Measurements from ENCODE around the gene ADAM12.

Gene ADAM12

GRCh38 chr10:126215746-126216631, 172.3 kb downstream of the ADAM12 start:
- peak; percentile 47 for DNase-seq (ENCODE audit: low read depth)
- no peak overlapping the region for H3K4me3 ChIP-seq (replicated peaks; ENCODE audit: low read depth, low read length)

GRCh38 chr10:126214679-126215078, 173.6 kb downstream of the ADAM12 start:
- TF ChIP-seq CTCF (IDR thresholded peaks at IDR 0.05; ENCODE audit: low read length, missing control alignments) = no peak

More at GRCh38 chr10:126215746-126216631, 172.3 kb downstream of the ADAM12 start:
- no peak for TF ChIP-seq CTCF (IDR thresholded peaks at IDR 0.05; ENCODE audit: low read length, missing control alignments)

GRCh38 chr10:126214021-126214420, 174.3 kb downstream of the ADAM12 start:
- no peak for TF ChIP-seq CTCF (IDR thresholded peaks at IDR 0.05; ENCODE audit: low read length, missing control alignments)
- no peak overlapping the region for H3K4me3 ChIP-seq (replicated peaks; ENCODE audit: low read depth, low read length)
- no peak for DNase-seq (ENCODE audit: low read depth)

More at GRCh38 chr10:126214679-126215078, 173.6 kb downstream of the ADAM12 start:
- H3K4me3 ChIP-seq (replicated peaks; ENCODE audit: low read depth, low read length) = no peak overlapping the region
- DNase-seq (ENCODE audit: low read depth) = no peak

- DNase-seq (ENCODE audit: low read depth) = no peak
- TF ChIP-seq CTCF (IDR thresholded peaks at IDR 0.05; ENCODE audit: low read length, missing control alignments) = no peak
- no peak overlapping the region for H3K4me3 ChIP-seq (replicated peaks; ENCODE audit: low read depth, low read length)
Measured at GRCh38 chr10:126212738-126213137, 175.5 kb downstream of the ADAM12 start.

- no peak for DNase-seq (ENCODE audit: low read depth)
- no peak for TF ChIP-seq CTCF (IDR thresholded peaks at IDR 0.05; ENCODE audit: low read length, missing control alignments)
- no peak overlapping the region for H3K4me3 ChIP-seq (replicated peaks; ENCODE audit: low read depth, low read length)
Measured at GRCh38 chr10:126210051-126210651, 178.1 kb downstream of the ADAM12 start.

GRCh38 chr10:126209451-126209850, 178.8 kb downstream of the ADAM12 start:
- no peak overlapping the region for H3K4me3 ChIP-seq (replicated peaks; ENCODE audit: low read depth, low read length)
- DNase-seq (ENCODE audit: low read depth) = no peak
- no peak for TF ChIP-seq CTCF (IDR thresholded peaks at IDR 0.05; ENCODE audit: low read length, missing control alignments)
